ENCODE results near the gene GNB2.
"Not testable (repeated sequence)": the region's sequence is repeated elsewhere in the genome, so short reads cannot be mapped to it uniquely, and the experiment has no call there.

Gene GNB2

GRCh38 chr7:100642534-100642907, 31.0 kb upstream of the GNB2 start:
- peak; percentile 89 for DNase-seq (ENCODE audit: low spot score)
- no peak for TF ChIP-seq CTCF (IDR thresholded peaks at IDR 0.05; ENCODE audit: borderline replicate concordance, control extremely low read depth, extremely low read depth, insufficient read depth, missing control alignments)
- in situ Hi-C loops (cut with MboI; ENCODE audit: low sequenced_read_pairs, unreplicated experiment) = no loop called here

GRCh38 chr7:100649826-100650565, 23.5 kb upstream of the GNB2 start:
- no peak for DNase-seq (ENCODE audit: low spot score)
- no peak for TF ChIP-seq CTCF (IDR thresholded peaks at IDR 0.05; ENCODE audit: borderline replicate concordance, control extremely low read depth, extremely low read depth, insufficient read depth, missing control alignments)
- in situ Hi-C loops (cut with MboI; ENCODE audit: low sequenced_read_pairs, unreplicated experiment) = no loop called here

GRCh38 chr7:100654908-100655831, 18.4 kb upstream of the GNB2 start:
- in situ Hi-C loops (cut with MboI; ENCODE audit: low sequenced_read_pairs, unreplicated experiment) = no loop called here
- TF ChIP-seq CTCF (IDR thresholded peaks at IDR 0.05; ENCODE audit: borderline replicate concordance, control extremely low read depth, extremely low read depth, insufficient read depth, missing control alignments) = no peak
- DNase-seq (ENCODE audit: low spot score) = peak; percentile 39

- in situ Hi-C loops (cut with MboI; ENCODE audit: low sequenced_read_pairs, unreplicated experiment) = no loop called here
- peak; percentile 74 for DNase-seq (ENCODE audit: low spot score)
Observed at GRCh38 chr7:100655908-100656674, 17.4 kb upstream of the GNB2 start, which contains the start of gene ACTL6B. TSS of gene ACTL6B (minus strand) at chr7:100656448. CDS start at chr7:100656354, 94 bp downstream.

GRCh38 chr7:100662194-100662776, 11.3 kb upstream of the GNB2 start:
- DNase-seq (ENCODE audit: low spot score); in situ Hi-C loops (cut with MboI; ENCODE audit: low sequenced_read_pairs, unreplicated experiment): not testable (repeated sequence)

More at GRCh38 chr7:100655908-100656674, 17.4 kb upstream of the GNB2 start, which contains the start of gene ACTL6B:
- no peak for TF ChIP-seq CTCF (IDR thresholded peaks at IDR 0.05; ENCODE audit: borderline replicate concordance, control extremely low read depth, extremely low read depth, insufficient read depth, missing control alignments)

GRCh38 chr7:100665168-100665726, 8.3 kb upstream of the GNB2 start:
- no peak for TF ChIP-seq CTCF (IDR thresholded peaks at IDR 0.05; ENCODE audit: borderline replicate concordance, control extremely low read depth, extremely low read depth, insufficient read depth, missing control alignments)
- DNase-seq (ENCODE audit: low spot score) = no peak
- in situ Hi-C loops (cut with MboI; ENCODE audit: low sequenced_read_pairs, unreplicated experiment) = no loop called here

All from GM13976 (cell line).